Activated CD8-positive, alpha-beta memory T cell treated with anti-CD3 and anti-CD28 coated beads, Interleukin-2, amount 50 U/mL, for 48 hours (primary cell): ENCODE measurements around the gene SHKBP1.

Experiments
- DNase-seq: peaks from one replicate; pipeline ENCODE4 v3.0.0-alpha.2; 2020

SHKBP1 gene

DNA sequence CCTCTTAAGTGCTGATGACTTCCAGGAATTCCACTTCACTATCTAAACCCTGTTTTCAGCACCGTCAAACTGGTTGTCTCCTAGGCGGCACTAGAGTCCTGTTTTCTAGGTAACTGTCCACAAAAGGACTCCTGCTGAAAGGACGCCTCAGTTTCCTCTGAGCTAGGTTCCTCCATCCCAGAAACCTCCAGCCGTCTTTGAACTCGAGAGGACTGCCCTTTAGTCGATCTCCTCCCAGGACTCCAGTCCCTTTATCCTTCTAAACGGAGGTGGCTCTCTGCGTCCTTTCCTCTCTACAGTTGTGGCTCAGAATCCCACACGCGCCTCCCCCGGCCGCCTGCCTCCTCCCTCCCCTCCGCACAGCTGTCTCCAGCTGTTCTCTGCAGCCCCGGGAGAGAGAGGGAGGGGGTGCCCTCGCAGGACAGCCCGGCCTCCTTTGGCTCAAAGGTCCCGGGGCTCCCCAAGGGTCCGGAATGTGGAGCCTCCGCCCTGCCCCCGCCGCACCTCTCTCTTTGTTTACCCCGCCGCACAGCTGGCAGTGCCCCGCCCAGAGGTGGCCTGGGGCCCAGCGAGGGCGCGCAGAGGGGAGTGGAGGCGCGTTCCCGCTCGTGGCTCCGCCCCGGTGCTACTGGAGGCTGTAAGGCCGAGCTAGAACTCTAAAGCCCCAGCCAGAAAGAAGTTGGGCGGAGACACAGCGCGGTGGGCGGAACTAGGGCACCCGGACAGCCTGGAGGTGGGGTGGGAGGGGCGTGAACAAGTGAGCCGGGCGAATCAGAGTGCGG, 26.9 kb downstream of the SHKBP1 start:
- peak; percentile 95 for DNase-seq

DNA sequence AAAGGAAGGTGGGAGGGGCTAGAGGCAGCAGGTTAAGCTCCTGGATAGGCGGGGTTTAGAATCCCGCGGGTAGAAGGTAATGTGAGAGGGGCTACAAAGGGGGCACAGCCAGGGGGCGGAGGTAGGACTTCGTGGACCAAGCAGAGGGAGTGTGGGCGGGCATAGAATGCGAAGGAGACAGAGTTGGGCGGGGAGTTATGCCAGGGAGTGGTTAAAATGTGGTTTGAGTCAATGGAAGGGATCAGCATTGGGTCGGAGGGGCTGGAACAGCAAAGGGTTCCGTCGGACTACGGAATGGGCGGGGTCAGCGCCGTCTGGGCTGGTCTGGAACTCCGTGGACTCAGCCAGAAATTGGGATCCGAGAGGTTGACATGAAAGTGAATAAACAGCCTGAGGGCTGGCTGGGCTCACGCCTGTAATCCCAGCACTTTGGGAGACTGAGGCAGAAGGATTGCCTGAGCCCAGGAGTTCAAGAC, 27.5 kb downstream of the SHKBP1 start:
- DNase-seq, result no peak

DNA sequence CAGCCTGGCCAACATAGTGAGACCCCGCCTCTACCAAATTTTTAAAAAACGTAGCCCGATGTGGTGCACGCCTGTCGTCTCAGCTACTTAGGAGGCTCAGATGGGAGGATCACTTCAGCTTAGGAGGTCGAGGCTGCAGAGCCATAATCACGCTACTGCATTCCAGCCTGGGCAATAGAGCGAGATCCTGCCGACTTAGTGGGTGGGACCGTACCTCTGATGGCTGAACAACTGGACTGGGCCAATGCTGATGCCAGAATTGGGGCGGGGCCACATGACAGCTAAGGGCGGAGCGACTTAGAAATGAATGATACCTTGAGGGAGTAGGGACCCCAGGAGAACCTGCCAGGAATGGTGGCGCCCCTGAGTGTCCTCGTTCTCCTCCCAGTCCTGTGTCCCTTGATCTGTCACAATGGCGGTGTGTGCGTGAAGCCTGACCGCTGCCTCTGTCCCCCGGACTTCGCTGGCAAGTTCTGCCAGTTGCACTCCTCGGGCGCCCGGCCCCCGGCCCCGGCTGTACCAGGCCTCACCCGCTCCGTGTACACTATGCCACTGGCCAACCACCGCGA, 28.1 kb downstream of the SHKBP1 start:
- no peak for DNase-seq

DNA sequence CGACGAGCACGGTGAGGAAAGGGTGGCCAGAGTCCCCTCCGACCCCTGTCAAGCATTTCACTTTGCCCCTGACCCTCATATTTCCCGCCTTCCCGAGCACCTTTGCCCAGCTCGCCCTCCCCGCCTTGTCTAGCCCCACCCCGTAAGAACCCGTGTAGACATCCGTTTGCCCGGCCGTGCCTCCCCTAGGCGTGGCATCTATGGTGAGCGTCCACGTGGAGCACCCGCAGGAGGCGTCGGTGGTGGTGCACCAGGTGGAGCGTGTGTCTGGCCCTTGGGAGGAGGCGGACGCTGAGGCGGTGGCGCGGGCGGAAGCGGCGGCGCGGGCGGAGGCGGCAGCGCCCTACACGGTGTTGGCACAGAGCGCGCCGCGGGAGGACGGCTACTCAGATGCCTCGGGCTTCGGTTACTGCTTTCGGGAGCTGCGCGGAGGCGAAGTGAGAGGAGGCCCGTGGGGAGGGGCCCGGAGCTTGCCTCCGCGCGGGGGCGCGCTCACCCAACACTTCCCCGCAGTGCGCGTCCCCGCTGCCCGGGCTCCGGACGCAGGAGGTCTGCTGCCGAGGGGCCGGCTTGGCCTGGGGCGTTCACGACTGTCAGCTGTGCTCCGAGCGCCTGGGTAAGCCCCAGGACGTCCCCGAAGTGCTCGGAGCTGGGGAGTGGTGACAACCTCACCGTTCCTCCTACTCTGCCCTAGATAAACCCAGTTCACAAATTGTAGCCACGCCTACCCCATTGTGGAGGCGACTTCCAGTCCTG, 28.7 kb downstream of the SHKBP1 start:
- DNase-seq, result peak; percentile 86

DNA sequence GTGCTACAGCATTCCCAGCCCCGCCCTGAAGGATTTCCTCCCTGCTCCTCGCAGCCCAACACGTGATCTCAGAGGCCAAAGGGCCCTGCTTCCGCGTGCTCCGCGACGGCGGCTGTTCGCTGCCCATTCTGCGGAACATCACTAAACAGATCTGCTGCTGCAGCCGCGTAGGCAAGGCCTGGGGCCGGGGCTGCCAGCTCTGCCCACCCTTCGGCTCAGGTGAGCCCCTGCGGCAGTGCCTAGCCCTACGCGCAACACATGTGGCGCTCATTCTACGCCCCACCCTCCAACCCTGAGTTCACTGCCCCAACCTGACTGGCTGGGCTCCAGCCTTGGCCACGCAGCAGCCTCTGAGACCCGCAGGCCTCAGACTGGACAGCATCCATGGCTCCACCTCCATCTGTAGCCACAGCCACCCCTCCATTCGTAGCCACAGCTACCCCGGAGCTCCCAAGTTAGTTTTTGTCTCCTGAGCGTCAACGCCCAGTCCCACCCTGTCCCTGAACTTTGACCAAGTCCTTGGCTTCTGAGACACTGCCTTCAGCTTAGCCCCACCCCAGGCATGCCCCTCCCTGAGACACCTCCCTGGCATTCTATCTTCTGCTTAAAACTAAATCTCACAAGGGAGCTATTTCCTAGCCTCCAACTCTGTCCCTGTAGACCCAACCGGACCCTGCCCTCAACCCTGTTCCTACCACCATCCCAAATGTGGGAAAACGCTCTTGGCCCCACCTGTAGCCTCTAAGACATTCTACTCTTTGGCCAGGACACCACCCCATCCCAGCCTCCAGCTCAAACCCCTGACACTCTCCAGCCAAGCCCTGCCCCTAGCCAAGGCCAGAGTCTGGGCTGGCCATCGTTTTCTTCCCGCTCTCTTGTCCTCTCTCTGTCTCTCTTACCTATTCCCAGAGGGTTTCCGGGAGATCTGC, 30.9 kb downstream of the SHKBP1 start:
- no peak for DNase-seq

DNA sequence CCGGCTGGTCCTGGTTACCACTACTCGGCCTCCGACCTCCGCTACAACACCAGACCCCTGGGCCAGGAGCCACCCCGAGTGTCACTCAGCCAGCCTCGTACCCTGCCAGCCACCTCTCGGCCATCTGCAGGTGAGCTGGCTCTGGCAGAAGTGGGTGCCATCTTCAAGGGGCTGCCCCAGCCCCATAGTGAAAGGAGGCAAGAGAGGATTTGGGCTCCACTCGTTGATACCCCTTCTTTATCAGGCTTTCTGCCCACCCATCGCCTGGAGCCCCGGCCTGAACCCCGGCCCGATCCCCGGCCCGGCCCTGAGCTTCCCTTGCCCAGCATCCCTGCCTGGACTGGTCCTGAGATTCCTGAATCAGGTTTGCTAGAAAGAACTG, 31.6 kb downstream of the SHKBP1 start:
- DNase-seq, result no peak

DNA sequence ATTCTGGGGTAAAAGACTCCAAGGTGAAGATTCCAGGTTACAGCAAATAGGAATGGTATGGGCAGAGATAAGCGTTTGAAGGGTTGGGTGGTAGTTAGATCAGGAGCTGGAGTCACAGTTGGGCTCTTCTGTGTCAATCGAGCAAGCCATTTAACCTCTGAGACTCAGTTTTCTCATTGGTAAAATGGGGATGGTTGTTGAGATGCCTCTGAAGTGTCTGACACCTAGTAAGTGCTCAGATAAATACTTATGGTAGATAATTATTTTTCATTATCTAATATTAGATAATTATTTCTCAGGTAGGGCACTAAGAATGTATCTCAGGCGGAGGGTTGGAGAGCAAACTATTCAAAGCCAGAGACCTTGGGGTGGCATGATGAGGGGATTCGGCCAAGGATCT, 32.3 kb downstream of the SHKBP1 start:
- no peak for DNase-seq

DNA sequence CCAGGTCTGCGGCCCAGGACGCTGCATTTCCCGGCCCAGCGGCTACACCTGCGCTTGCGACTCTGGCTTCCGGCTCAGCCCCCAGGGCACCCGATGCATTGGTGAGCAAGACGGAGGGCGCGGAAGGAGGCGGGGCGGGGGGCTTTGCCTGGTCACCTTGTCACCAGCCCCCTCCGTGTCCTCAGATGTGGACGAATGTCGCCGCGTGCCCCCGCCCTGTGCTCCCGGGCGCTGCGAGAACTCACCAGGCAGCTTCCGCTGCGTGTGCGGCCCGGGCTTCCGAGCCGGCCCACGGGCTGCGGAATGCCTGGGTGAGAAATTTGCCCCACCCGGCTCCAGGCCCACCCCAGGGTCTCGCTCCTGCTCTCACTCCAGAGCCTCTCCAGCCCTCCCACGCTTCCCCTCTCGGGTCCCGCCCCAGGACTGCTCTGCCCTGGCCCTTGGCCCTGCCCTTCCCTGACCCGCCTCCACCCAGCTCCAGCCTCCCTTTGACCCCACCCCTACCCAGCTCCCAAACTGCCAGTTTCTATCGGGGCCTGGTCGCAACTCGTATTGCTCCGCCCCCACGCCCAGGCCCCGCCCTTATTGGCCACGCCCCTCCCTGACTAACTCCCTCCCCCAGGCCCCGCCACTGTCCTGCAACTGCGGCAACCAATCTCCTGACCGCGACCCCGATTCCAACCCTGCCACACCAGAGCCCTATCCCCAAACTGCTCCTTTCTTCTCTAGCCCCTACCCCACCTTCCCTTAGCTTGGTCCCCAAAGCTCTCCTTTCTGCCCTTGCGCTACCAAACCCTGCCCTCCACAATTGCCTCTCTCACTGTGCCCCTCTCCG, 33.1 kb downstream of the SHKBP1 start:
- DNase-seq, result peak; percentile 98

DNA sequence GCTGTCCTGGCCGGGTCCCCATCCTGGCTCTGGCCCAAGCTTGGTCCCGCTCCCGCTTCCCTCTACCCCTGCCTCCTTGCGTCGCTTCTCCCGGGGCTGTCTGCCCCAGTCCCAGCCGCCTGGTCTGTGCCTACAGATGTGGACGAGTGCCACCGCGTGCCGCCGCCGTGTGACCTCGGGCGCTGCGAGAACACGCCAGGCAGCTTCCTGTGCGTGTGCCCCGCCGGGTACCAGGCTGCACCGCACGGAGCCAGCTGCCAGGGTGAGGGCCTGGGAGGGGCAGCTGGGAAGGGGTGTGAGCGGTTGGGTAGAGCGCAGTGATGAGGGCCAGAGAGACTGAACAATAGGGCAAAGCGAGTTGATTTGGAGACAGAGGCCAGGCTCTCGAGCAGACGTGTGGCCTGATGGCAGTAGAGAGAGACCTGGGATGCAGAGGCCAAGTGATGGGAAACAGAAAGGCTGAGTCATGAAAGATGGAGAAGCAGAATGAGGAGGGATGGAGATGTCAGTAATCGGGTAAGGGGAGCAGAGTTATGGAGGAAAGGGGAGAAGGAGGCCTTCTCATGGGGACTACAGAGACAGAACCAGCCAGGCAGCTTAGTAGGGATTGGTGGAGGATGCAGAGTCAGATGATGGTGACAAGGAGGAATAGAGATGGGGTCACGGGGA, 33.9 kb downstream of the SHKBP1 start:
- peak; percentile 78 for DNase-seq

DNA sequence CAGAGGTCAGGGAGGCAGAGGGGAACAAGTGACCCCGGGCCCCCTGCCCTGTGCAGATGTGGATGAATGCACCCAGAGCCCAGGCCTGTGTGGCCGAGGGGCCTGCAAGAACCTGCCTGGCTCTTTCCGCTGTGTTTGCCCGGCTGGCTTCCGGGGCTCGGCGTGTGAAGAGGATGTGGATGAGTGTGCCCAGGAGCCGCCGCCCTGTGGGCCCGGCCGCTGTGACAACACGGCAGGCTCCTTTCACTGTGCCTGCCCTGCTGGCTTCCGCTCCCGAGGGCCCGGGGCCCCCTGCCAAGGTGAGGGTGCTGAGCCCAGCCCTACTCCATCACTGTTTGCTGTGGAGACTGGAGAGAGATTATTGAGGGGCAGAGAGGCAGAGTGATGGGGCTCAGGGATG, 34.4 kb downstream of the SHKBP1 start:
- no peak for DNase-seq

DNA sequence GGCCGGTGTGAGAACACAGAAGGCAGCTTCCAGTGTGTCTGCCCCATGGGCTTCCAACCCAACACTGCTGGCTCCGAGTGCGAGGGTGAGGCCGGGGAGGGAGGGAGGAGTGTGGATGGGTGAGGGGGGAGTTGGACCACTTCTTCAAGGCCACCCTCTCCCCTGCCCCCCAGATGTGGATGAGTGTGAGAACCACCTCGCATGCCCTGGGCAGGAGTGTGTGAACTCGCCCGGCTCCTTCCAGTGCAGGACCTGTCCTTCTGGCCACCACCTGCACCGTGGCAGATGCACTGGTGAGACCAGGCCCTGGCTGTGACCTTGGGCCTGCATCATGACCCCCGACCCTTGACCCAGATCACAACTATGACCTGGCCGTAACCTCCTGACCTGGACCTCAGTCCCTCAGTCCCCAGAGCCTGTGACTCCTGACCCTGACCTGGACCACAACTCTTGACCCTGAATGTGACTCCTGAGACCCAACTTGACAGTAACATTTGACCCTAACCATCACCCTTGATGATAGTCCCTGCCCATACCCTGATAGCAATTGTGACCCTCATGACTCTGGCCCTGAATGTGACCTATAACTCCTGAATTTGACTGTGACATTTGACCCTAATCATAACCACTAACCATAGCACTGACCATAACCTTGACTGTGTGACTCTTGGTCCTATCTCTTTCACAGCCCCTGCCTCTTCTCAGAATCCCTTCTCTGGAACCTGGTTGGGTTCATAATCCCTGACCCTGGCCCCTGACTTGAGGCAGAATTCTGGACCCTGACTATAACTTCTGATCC, 35.4 kb downstream of the SHKBP1 start:
- no peak for DNase-seq

DNA sequence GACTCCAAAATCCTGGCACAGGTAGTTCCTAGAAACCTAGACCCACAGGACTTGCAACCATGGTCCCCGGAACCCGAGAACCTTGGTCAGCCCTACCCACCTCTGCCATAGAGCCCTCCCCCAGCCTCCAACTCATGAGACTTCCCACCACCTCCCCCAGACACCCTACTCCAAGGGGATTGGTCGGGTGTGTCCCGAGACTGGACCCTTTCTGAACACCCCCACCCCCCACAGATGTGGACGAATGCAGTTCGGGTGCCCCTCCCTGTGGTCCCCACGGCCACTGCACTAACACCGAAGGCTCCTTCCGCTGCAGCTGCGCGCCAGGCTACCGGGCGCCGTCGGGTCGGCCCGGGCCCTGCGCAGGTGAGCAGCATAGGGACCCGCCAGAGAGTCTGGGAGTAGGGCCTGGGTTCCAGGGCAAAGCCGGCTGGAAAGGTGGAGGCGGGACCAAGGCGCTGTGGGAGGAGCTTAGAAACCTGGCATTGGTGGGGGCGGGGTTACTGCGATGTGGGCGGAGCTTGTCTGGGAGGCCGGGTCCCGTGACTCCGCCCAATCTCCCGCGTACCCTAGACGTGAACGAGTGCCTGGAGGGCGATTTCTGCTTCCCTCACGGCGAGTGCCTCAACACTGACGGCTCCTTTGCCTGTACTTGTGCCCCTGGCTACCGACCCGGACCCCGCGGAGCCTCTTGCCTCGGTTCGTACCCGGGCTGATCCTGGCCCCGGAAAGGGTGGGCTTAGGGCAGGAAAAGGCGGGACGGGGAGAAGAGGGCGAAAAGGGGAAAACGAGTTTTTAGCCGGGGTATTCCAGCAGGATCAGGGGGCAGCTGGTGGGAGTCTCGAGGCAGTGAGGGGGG, 36.4 kb downstream of the SHKBP1 start:
- peak; percentile 95 for DNase-seq

DNA sequence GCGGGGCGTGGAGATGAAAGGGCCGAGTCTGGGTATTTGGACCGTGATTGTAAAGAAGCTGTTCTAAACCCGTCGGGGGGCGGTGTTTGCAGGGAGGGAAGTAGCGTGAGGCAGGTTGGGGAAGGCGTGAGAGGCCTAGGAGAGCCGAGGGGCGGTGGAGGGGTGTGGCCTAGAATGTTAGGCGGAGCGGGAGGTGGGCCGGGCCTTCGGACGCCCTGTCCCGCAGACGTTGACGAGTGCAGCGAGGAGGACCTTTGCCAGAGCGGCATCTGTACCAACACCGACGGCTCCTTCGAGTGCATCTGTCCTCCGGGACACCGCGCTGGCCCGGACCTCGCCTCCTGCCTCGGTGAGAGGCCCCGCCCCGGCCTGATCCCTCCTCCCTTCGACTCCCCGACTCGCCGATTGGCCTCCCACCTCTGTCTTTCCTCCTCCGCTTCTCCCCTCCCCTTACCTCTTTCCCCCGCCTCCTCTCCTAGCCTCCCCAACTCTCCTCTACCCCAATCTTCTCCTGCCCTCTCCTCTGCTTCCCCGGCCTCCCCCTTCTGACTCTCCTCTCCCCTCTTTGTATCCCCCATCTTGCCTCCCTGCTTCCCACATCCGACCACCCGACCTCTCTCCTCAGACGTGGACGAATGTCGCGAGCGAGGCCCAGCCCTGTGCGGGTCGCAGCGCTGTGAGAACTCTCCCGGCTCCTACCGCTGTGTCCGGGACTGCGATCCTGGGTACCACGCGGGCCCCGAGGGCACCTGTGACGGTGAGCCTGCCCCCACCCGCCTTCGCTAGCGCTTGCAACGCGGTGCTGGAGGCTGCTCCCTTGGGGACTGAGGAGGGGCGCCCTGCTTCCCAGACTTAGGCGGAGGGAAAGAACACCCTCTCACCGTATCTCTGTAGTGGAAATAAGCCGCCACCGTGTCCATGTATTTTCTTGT, 37.3 kb downstream of the SHKBP1 start:
- peak; percentile 90 for DNase-seq

DNA sequence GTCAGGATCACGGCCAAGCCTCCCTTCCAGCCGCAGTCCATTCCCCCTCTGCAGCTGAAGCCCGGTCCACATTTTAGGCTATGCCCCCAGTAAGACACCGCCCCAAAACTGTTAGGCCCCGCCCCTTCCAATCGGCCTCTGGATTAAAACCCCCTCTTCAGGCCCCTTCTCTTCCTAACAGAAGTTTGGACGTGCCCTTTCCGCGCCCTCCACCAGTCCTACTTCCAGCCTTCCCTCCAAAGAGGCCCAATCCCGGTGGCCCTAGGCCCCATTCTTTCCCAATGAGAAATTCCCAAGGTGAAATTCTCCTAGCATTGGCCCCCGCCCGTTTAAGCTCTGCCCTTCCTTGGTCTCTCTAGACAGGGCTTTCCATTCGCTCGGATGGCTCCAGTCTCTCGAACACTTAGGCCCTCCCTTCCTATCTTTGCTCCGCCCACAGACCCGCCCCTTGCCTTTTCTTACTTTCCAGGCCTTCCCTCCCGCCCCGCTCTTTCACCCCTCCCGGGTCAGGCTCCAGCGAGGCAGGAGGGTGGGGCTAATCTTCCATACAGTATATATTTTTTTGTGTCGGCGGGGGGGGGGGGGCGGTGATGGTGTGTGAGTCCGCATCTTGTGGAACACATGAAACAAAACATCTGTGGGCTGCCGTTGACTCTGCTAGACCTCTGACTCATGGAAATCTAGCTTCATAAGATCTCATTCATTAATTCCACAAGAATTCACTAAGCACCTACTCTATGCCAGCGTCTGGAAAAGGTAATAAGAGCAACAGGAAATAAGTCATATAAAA, 38.1 kb downstream of the SHKBP1 start:
- DNase-seq, result peak; percentile 94

DNA sequence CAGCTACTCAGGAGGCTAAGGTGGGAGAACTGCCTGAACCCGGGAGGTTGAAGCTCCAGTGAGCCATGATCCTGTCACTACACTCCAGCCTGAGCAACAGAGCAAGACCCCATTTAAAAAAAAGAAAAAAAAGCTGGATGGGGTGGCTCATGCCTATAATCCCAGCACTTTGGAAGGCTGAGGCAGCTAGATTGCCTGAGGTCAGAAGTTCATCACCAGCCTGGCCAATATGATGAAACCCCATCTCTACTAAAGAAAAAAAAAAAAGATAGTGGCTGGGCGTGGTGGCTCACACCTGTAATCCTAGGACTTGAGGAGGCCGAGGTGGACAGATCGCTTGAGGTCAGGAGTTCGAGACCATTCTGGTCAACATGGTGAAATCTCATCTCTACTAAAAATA, 39.5 kb downstream of the SHKBP1 start:
- DNase-seq, result no peak

DNA sequence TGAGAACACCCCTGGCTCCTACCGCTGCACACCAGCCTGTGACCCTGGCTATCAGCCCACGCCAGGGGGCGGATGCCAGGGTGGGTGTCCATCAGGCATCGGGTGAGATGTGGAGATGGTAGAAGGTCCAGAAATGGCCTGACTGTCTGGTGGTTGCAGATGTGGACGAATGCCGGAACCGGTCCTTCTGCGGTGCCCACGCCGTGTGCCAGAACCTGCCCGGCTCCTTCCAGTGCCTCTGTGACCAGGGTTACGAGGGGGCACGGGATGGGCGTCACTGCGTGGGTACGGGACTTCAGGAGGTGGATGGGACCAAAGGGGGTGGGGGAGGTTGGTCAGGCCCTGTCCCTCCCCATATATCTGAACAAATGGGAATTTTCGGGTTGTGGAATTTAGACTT, 40.3 kb downstream of the SHKBP1 start:
- no peak for DNase-seq

DNA sequence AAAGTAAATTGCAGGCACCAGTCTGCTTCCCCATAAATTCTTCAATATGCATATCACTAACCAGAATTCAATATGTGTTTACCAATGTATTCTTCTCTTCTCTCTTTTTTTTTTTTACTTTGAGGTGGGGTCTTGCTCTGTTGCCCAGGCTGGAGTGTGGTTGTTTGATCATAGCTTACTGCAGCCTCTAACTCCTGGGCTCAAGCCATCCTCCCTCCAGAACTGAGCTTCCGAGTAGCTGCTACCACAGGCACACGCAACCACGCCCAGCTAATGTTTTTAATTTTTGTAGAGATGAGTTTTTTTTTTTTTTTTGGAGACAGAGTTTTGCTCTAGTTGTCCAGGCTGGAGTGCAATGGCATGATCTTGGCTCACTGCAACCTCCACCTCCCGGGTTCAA, 41.3 kb downstream of the SHKBP1 start:
- no peak for DNase-seq
